Activated CD8-positive, alpha-beta T cell treated with anti-CD3 and anti-CD28 coated beads for 36 hours (primary cell): ENCODE measurements around the gene POLR2L. TPM values are rescaled to one million over a fixed set of nuclear protein-coding genes. Genes with fewer than 3 reads are reported as not detected.

ENCODE experiments used
- ATAC-seq: fragments of 200-7000 bp; cut with Tn5 transposase; one replicate; pipeline ENCODE4 v1.10.0; 2021; ENCODE audit warnings: mild to moderate bottlenecking, moderate library complexity
- CTCF ChIA-PET: fragments of 350-600 bp; sonication (Branson Sonifier 250); formaldehyde crosslinking; loops from one replicate; lab custom pipeline; 2021; ENCODE audit warnings: antibody characterized with exemption; lab: Charles Lee
- POLR2A ChIA-PET: fragments of 350-600 bp; sonication (Branson Sonifier 250); formaldehyde crosslinking; loops from one replicate; lab custom pipeline; 2021; ENCODE audit warnings: antibody characterized with exemption; lab: Charles Lee
- DNase-seq: peaks from one replicate; pipeline ENCODE4 v3.0.0-alpha.2; 2020
- H3K27ac Mint-ChIP-seq: one replicate; pipeline ENCODE4 v1.8.0; 2021; ENCODE audit warnings: mild to moderate bottlenecking, mixed read lengths
- H3K27me3 Mint-ChIP-seq: one replicate; pipeline ENCODE4 v1.8.0; 2021; ENCODE audit warnings: mixed read lengths
- H3K36me3 Mint-ChIP-seq: one replicate; pipeline ENCODE4 v1.8.0; 2021; ENCODE audit warnings: low read depth, mixed read lengths
- H3K4me1 Mint-ChIP-seq: one replicate; pipeline ENCODE4 v1.8.0; 2021; ENCODE audit warnings: low read depth, mixed read lengths
- H3K4me3 Mint-ChIP-seq: one replicate; pipeline ENCODE4 v1.8.0; 2021; ENCODE audit warnings: mild to moderate bottlenecking, moderate library complexity, mixed read lengths
- H3K9me3 Mint-ChIP-seq: one replicate; pipeline ENCODE4 v1.8.0; 2021; ENCODE audit warnings: mixed read lengths
- CTCF ChIP-seq: fragments of 200-600 bp; IDR thresholded peaks from one replicate; pipeline ENCODE4 v1.8.0; 2022; ENCODE audit warnings: antibody characterized with exemption, mild to moderate bottlenecking
- intact Hi-C: fragments of 100-400 bp; cut with micrococcal nuclease; formaldehyde crosslinking; loops from one replicate; pipeline ENCODE4 v1.10.0; 2022
- total RNA-seq, 2 experiments: library from RNA; stranded (reverse); gene quantifications; one replicate each; pipeline ENCODE4 v1.2.3, GENCODE V29; 2021

The POLR2L gene
- total RNA-seq, 2 experiments from 2014 or later, result 83.0 to 89.2 TPM

DNA sequence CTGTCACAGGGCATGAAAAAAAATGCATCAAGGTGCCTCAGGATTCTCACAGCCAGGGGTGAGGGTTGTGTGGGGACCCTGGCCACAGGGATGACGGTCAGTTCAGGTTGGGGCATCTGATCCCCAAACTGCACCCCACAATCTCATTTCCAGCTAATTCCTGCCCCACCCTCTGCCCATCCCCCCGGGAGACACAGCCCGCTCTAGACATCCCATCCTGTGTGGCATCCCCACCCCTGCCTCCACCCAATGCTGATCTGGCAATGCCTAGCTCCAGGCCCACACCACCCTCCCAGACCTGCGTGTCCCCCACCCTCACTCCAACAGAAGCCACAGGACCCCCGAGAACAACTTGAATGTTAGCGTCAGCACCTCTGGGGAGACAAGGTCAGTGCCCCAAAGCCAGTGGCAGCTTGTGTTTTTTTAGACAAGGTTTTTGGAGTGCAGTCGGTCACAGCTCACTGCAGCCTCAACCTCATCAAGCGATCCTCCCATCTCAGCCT is 25.6 kb upstream of the POLR2L start:
- H3K4me3 Mint-ChIP-seq, result no peak overlapping the region
- DNase-seq (no peak), ATAC-seq (no peak)
- no peaks in the 10 kb centered on the region for H3K27me3 Mint-ChIP-seq
- H3K36me3 Mint-ChIP-seq, result no peaks in the 10 kb centered on the region
- ChIA-PET POLR2A (no interaction called here), CTCF (interaction anchor here (0.7 kb wide), 1 partner anchor 12 kb away, joined by 3 read pairs; no protein-coding TSS in a partner anchor)
- intact Hi-C loops, result no loop called here
- TF ChIP-seq CTCF, result no peak
- no peak overlapping the region for H3K27ac Mint-ChIP-seq
- H3K9me3 Mint-ChIP-seq, result no peaks in the 10 kb centered on the region
- H3K4me1 Mint-ChIP-seq, result no peaks in the 10 kb centered on the region

DNA sequence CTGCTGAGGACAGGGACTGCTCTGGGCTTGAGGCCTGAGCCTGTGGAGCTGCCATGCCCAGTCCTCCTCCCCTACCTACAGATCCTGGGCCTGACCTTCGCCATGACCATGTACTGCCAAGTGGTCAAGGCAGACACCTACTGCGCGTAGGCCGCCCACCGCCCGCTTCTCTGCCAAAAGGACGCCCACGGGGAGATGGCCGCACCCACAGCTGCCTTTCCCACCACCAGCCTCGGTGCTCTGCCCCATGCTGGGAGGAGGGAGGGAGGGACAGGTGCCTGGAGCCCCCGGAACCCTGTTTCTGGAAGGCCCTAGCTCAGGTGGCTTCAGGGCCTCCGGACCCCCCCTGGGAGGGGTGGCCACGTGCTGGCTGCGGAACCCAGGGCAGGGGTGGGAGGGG is 24.2 kb upstream of the POLR2L start:
- POLR2A ChIA-PET, result interaction anchor here (1.0 kb wide), 1 partner anchor 9 kb away, joined by 4 read pairs; no protein-coding TSS in a partner anchor
- intact Hi-C loops, result no loop called here
- H3K27me3 Mint-ChIP-seq, result no peaks in the 10 kb centered on the region
- no peak for DNase-seq
- H3K4me1 Mint-ChIP-seq, result no peaks in the 10 kb centered on the region
- no peak overlapping the region for H3K4me3 Mint-ChIP-seq
- CTCF ChIA-PET, result no interaction called here
- H3K36me3 Mint-ChIP-seq, result no peaks in the 10 kb centered on the region
- H3K9me3 Mint-ChIP-seq, result no peaks in the 10 kb centered on the region
- no peak overlapping the region for H3K27ac Mint-ChIP-seq
- ATAC-seq, result no peak
- no peak for TF ChIP-seq CTCF

GRCh38 chr11:865462-866430 is 23.4 kb upstream of the POLR2L start:
- ATAC-seq, result no peak
- DNase-seq, result no peak
- POLR2A ChIA-PET, result interaction anchor here (1.0 kb wide), 1 partner anchor 10 kb away, joined by 4 read pairs; no protein-coding TSS in a partner anchor
- TF ChIP-seq CTCF, result no peak
- intact Hi-C loops, result no loop called here
- no peaks in the 10 kb centered on the region for H3K36me3 Mint-ChIP-seq
- no peaks in the 10 kb centered on the region for H3K4me1 Mint-ChIP-seq
- H3K4me3 Mint-ChIP-seq, result no peak overlapping the region
- no peak overlapping the region for H3K27ac Mint-ChIP-seq
- CTCF ChIA-PET, result no interaction called here
- H3K9me3 Mint-ChIP-seq, result no peaks in the 10 kb centered on the region
- H3K27me3 Mint-ChIP-seq, result no peaks in the 10 kb centered on the region

DNA sequence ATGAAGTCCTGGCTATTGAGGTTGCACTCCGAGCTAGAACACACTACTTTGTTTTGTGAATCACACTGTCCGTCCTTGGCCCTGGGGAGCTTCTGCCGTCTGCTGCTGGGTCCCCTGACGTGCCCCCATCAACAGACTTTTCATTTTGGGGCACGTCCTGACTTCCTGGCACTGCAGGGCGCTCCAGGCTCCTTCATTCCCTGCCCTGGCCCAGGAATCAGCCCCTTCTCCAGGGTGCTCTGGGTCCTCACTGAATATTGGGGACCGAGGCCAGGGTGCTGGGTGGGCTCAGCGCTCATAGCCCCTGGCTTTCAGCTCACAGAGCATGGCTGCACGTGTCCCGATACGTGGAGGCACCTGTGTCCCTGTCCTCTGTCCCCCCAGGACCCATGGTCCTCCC is 22.6 kb upstream of the POLR2L start:
- TF ChIP-seq CTCF, result no peak
- no peak overlapping the region for H3K27ac Mint-ChIP-seq
- no peaks in the 10 kb centered on the region for H3K4me1 Mint-ChIP-seq
- ChIA-PET CTCF (no interaction called here), POLR2A (no interaction called here)
- no peaks in the 10 kb centered on the region for H3K36me3 Mint-ChIP-seq
- no peak for DNase-seq
- no peaks in the 10 kb centered on the region for H3K27me3 Mint-ChIP-seq
- no peaks in the 10 kb centered on the region for H3K9me3 Mint-ChIP-seq
- ATAC-seq, result no peak
- H3K4me3 Mint-ChIP-seq, result no peak overlapping the region
- intact Hi-C loops, result no loop called here
